ENCODE data around the gene YY2.

Gene YY2

DNA sequence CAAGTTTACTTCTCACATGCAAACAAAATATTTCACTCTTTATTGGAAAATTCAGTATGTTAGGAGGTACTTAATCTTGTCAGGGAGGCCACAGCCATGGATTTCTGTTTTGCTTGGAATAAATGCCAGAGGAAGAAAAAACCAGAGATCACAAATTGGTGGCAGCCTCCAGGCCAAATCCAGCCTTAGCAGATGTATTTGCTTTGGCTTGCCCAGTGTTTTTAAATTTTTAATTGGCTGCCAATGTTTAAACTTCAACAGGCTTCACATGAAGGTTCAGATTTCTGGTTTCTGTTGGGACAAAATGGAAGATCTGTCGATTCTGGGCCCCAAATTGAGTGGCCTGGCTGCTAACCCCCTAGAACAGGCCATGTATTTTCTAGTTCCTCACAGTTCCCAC lies 19.2 kb downstream of the YY2 start:
- no peak for DNase-seq

GRCh38 chrX:21881881-21882574 lies 26.2 kb downstream of the YY2 start:
- no peak for DNase-seq

GRCh38 chrX:21883258-21883657 lies 27.5 kb downstream of the YY2 start:
- DNase-seq = no peak

DNA sequence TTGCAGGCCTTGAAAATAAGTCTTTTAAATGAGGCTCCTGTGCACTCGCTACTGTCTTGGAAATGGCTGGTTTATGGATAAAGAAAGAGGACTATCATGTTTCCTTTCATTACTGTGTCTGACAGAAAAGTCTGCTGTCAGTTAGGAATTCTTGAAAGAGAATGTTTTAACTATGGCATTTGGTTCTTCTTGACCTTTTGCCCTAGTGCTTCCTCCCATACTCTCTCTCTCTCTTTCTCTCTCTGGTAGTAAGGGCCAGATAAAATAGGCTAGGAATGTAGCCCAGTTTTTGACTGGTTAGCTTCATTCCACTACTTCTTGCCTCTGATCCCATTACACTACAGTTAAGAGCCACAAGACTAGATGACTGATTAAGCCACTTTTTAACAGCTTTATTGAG lies 29.8 kb downstream of the YY2 start:
- DNase-seq = no peak

DNA sequence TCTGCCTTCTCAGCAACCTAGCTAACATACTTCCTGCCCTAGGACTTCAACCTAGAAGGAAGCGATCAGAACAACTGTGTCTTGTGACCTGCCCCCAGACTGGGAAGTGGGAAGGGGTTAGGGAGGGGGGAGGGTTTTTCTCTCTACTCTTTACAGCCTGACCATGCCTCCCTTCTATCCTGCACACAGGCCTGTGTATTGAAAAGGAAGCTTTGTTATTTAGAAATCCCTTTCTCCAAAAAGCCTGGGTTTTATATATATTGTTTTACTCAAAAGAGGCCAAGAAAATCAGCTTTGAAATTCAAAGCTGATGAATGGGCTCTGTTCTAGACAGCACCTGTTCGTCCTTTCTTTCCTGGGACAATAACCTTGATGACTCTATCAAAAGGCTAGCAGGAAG lies 49.5 kb downstream of the YY2 start:
- no peak for DNase-seq

GRCh38 chrX:21905953-21906352 lies 50.2 kb downstream of the YY2 start:
- DNase-seq = no peak

DNA sequence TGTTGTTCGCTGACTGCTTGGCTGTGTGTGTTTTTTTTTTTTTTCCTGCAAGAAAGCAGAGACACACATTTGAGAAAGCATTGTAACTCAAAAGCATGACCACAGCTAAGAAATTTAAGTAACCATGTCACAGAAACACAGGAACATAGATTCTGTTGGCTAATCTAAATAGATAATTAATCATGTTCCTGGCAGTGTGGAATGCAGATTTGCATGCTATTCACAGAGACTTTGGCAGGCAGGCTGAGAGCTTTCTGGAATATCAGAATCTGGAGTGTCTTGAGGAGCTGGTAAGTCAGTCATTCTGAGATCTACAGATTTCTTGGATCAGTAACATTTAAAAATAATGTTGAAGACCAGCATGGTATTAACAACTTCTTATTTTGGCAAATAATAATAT lies 51.5 kb downstream of the YY2 start:
- DNase-seq = no peak

Measured in NCI-H2171 (cell line).